Naive B cell (primary cell): ENCODE results near the gene INO80C. TPM values are rescaled to one million over a fixed set of nuclear protein-coding genes. Genes with fewer than 3 reads are reported as not detected.

Source experiments
- ATAC-seq, 2 donors: fragments of 150-1000 bp; cut with Tn5 transposase; 2 replicates each; pipeline ENCODE4 v1.10.0; 2021; ENCODE audit warnings: low read depth in 2 of 2, mild to moderate bottlenecking in 2 of 2, moderate library complexity in 2 of 2
- DNase-seq: peaks from one replicate; pipeline ENCODE4 v3.0.0; 2022
- H3K27ac Mint-ChIP-seq, 6 donors: one replicate each; pipeline ENCODE4 v1.8.0; 2020 to 2022; ENCODE audit warnings: mild to moderate bottlenecking in 6 of 6, mixed read lengths in 6 of 6, moderate library complexity in 5 of 6, inconsistent platforms in 2 of 6
- H3K27me3 Mint-ChIP-seq, 3 donors: one replicate each; pipeline ENCODE4 v1.8.0; 2021 to 2022; ENCODE audit warnings: mixed read lengths in 3 of 3, mild to moderate bottlenecking in 1 of 3
- H3K36me3 Mint-ChIP-seq, 2 donors: one replicate each; pipeline ENCODE4 v1.8.0; 2020 to 2022; ENCODE audit warnings: mixed read lengths in 2 of 2, inconsistent platforms in 1 of 2, mild to moderate bottlenecking in 1 of 2
- H3K4me1 Mint-ChIP-seq, 3 donors: one replicate each; pipeline ENCODE4 v1.8.0; 2020 to 2022; ENCODE audit warnings: mixed read lengths in 3 of 3, inconsistent platforms in 1 of 3, mild to moderate bottlenecking in 1 of 3, moderate library complexity in 1 of 3
- H3K4me3 Mint-ChIP-seq, 8 donors: one replicate each; pipeline ENCODE4 v1.8.0; 2020 to 2022; ENCODE audit warnings: mild to moderate bottlenecking in 8 of 8, mixed read lengths in 8 of 8, moderate library complexity in 8 of 8, inconsistent platforms in 2 of 8
- H3K9me3 Mint-ChIP-seq, 7 donors: one replicate each; pipeline ENCODE4 v1.8.0; 2020 to 2022; ENCODE audit warnings: mixed read lengths in 7 of 7, mild to moderate bottlenecking in 5 of 7, inconsistent platforms in 2 of 7, moderate library complexity in 1 of 7
- polyA plus RNA-seq, 6 donors: library from polyadenylated mRNA; unstranded; fragments of 300-500 nt; fragmentation: Illumina TruSeq; gene quantifications; one replicate each; pipeline ENCODE4 v1.2.3, GENCODE V29; 2021; ENCODE audit warnings: low read depth in 6 of 6

INO80C gene
- polyA plus RNA-seq, 6 donors from 2014 or later = 30.6 to 49.1 (median 34.2) TPM

GRCh38 chr18:35474884-35475283 lies 22.9 kb downstream of the INO80C start:
- H3K27me3 Mint-ChIP-seq = no peaks in the 10 kb centered on the region
- H3K4me3 Mint-ChIP-seq = no peak overlapping the region
- no peak for DNase-seq
- H3K4me1 Mint-ChIP-seq = peaks cover under 1 to 10% (median 1%) of the 10 kb centered on the region in 3 donors
- peaks cover 0 to 1% (median 0%) of the 10 kb centered on the region in 7 donors for H3K9me3 Mint-ChIP-seq
- ATAC-seq = no peak
- peaks cover 26 to 36% of the 10 kb centered on the region in 2 donors for H3K36me3 Mint-ChIP-seq
- H3K27ac Mint-ChIP-seq = no peak overlapping the region

GRCh38 chr18:35473562-35473961 lies 24.2 kb downstream of the INO80C start:
- no peak for ATAC-seq
- Mint-ChIP-seq H3K27me3 (no peaks in the 10 kb centered on the region), H3K9me3 (peaks cover 0 to 1% (median 0%) of the 10 kb centered on the region in 7 donors), H3K4me1 (peaks cover 0 to 7% (median 4%) of the 10 kb centered on the region in 3 donors), H3K4me3 (no peak overlapping the region), H3K27ac (peak overlapping the region in 1 of 6 donors; percentile 69), H3K36me3 (peaks cover 36 to 43% of the 10 kb centered on the region in 2 donors)
- DNase-seq = no peak

GRCh38 chr18:35470435-35470834 lies 27.3 kb downstream of the INO80C start:
- Mint-ChIP-seq H3K4me1 (peaks cover 9 to 23% (median 18%) of the 10 kb centered on the region in 3 donors), H3K36me3 (peaks cover 36 to 40% of the 10 kb centered on the region in 2 donors), H3K4me3 (no peak overlapping the region), H3K9me3 (peaks cover 0 to 1% (median 0%) of the 10 kb centered on the region in 7 donors), H3K27me3 (no peaks in the 10 kb centered on the region), H3K27ac (peak overlapping the region in 1 of 6 donors; percentile 14)
- DNase-seq (no peak), ATAC-seq (no peak)

GRCh38 chr18:35469725-35470124 lies 28.0 kb downstream of the INO80C start:
- Mint-ChIP-seq H3K4me3 (peak overlapping the region in 1 of 8 donors; percentile 9), H3K27me3 (no peaks in the 10 kb centered on the region), H3K4me1 (peaks cover 9 to 23% (median 19%) of the 10 kb centered on the region in 3 donors), H3K36me3 (peaks cover 28 to 36% of the 10 kb centered on the region in 2 donors), H3K27ac (peak overlapping the region in 1 of 6 donors; percentile 27), H3K9me3 (peaks cover 0 to 1% (median 0%) of the 10 kb centered on the region in 7 donors)
- ATAC-seq (no peak), DNase-seq (no peak)

GRCh38 chr18:35468711-35469110 lies 29.0 kb downstream of the INO80C start:
- peaks cover 9 to 23% (median 22%) of the 10 kb centered on the region in 3 donors for H3K4me1 Mint-ChIP-seq
- no peaks in the 10 kb centered on the region for H3K27me3 Mint-ChIP-seq
- no peak overlapping the region for H3K4me3 Mint-ChIP-seq
- H3K9me3 Mint-ChIP-seq = peaks cover 0 to 1% (median 0%) of the 10 kb centered on the region in 7 donors
- DNase-seq = no peak
- peak overlapping the region in 2 of 6 donors; percentile 14 to 62 for H3K27ac Mint-ChIP-seq
- no peak for ATAC-seq
- peaks cover 24 to 31% of the 10 kb centered on the region in 2 donors for H3K36me3 Mint-ChIP-seq

- Mint-ChIP-seq H3K4me1 (peaks cover 9 to 23% (median 22%) of the 10 kb centered on the region in 3 donors), H3K36me3 (peaks cover 13 to 20% of the 10 kb centered on the region in 2 donors), H3K4me3 (peak overlapping the region in 2 of 8 donors; percentile 13 to 29), H3K27me3 (no peaks in the 10 kb centered on the region), H3K27ac (peak overlapping the region in 4 of 6 donors; percentile 24 to 86 (median 37)), H3K9me3 (peaks cover 0 to 1% (median 0%) of the 10 kb centered on the region in 7 donors)
- ATAC-seq = peak; percentile 71 to 77
- DNase-seq = peak; percentile 28
These were observed 30.1 kb downstream of the INO80C start for GRCh38 chr18:35467624-35468016.

- Mint-ChIP-seq H3K27me3 (no peaks in the 10 kb centered on the region), H3K9me3 (no peaks in the 10 kb centered on the region), H3K27ac (peak overlapping the region in 1 of 6 donors; percentile 61), H3K4me1 (peaks cover 9 to 23% (median 22%) of the 10 kb centered on the region in 3 donors), H3K4me3 (peak overlapping the region in 1 of 8 donors; percentile 71), H3K36me3 (peaks cover 9 to 15% of the 10 kb centered on the region in 2 donors)
- ATAC-seq (no peak), DNase-seq (no peak)
These were observed 30.7 kb downstream of the INO80C start for GRCh38 chr18:35466815-35467623.

- DNase-seq = no peak
- Mint-ChIP-seq H3K27ac (peak overlapping the region in 1 of 6 donors; percentile 88), H3K4me3 (no peak overlapping the region), H3K9me3 (no peaks in the 10 kb centered on the region), H3K4me1 (peaks cover 9 to 23% (median 22%) of the 10 kb centered on the region in 3 donors), H3K27me3 (no peaks in the 10 kb centered on the region), H3K36me3 (peaks cover 9 to 15% of the 10 kb centered on the region in 2 donors)
- no peak for ATAC-seq
These were observed 31.4 kb downstream of the INO80C start for GRCh38 chr18:35466334-35466733.

- ATAC-seq (no peak), DNase-seq (no peak)
- Mint-ChIP-seq H3K4me1 (peaks cover 9 to 23% (median 22%) of the 10 kb centered on the region in 3 donors), H3K36me3 (peaks cover 9 to 15% of the 10 kb centered on the region in 2 donors), H3K9me3 (no peaks in the 10 kb centered on the region), H3K27ac (peak overlapping the region in 1 of 6 donors; percentile 20), H3K4me3 (no peak overlapping the region), H3K27me3 (no peaks in the 10 kb centered on the region)
These were observed 32.4 kb downstream of the INO80C start for GRCh38 chr18:35465329-35465728.

- no peak overlapping the region for H3K4me3 Mint-ChIP-seq
- H3K4me1 Mint-ChIP-seq = peaks cover 9 to 23% (median 22%) of the 10 kb centered on the region in 3 donors
- H3K9me3 Mint-ChIP-seq = no peaks in the 10 kb centered on the region
- H3K36me3 Mint-ChIP-seq = peaks cover 9 to 15% of the 10 kb centered on the region in 2 donors
- ATAC-seq = no peak
- no peak for DNase-seq
- no peaks in the 10 kb centered on the region for H3K27me3 Mint-ChIP-seq
- peak overlapping the region in 1 of 6 donors; percentile 20 for H3K27ac Mint-ChIP-seq
These were observed 32.9 kb downstream of the INO80C start for GRCh38 chr18:35464831-35465279.

GRCh38 chr18:35463827-35464226 lies 33.9 kb downstream of the INO80C start:
- Mint-ChIP-seq H3K4me1 (peaks cover 11 to 29% (median 23%) of the 10 kb centered on the region in 3 donors), H3K9me3 (no peaks in the 10 kb centered on the region), H3K27ac (no peak overlapping the region), H3K4me3 (no peak overlapping the region), H3K27me3 (no peaks in the 10 kb centered on the region), H3K36me3 (peaks cover 2 to 10% of the 10 kb centered on the region in 2 donors)
- no peak for DNase-seq
- ATAC-seq = no peak

GRCh38 chr18:35463050-35463449 lies 34.7 kb downstream of the INO80C start:
- Mint-ChIP-seq H3K36me3 (peaks cover 0 to 8% of the 10 kb centered on the region in 2 donors), H3K4me1 (peaks cover 10 to 28% (median 17%) of the 10 kb centered on the region in 3 donors), H3K9me3 (no peaks in the 10 kb centered on the region), H3K27ac (no peak overlapping the region), H3K27me3 (no peaks in the 10 kb centered on the region), H3K4me3 (no peak overlapping the region)
- no peak for ATAC-seq
- no peak for DNase-seq

GRCh38 chr18:35460736-35461161 lies 37.0 kb downstream of the INO80C start:
- Mint-ChIP-seq H3K27ac (no peak overlapping the region), H3K36me3 (peaks cover 0 to under 1% of the 10 kb centered on the region in 2 donors), H3K27me3 (no peaks in the 10 kb centered on the region), H3K4me1 (peaks cover 0 to 12% (median 6%) of the 10 kb centered on the region in 3 donors), H3K4me3 (no peak overlapping the region), H3K9me3 (no peaks in the 10 kb centered on the region)
- DNase-seq (no peak), ATAC-seq (no peak)
